ENCODE results near the gene CLPSL1. TPM values are rescaled to one million over a fixed set of nuclear protein-coding genes. Genes with fewer than 3 reads are reported as not detected.

The CLPSL1 gene
- total and polyA plus RNA-seq, 2 of the 4 experiments (the other 2 are of a cell fraction): not detected

DNA sequence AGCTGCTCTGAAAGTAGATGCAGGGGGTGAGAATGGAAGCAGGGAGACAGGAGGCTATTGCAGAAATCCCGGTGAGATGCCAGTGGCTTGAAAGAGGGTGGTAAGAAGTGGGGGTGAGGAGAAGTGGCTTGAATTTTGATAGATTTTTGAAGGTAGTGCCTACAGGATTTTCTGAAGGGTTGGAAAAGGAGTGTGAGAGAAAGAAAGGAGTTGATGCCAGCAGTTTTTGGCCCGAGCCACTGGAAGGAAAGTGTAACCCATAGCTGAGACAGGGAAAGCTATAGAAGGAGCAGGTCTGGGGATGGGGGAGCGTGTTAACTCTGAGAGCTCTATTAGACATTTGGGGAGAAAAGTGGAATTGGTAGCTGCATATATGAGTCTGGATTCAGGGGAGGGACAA lies 34.3 kb upstream of the CLPSL1 start:
- Histone ChIP-seq H3K4me3 (ENCODE audit: insufficient read depth, low read depth, low read length) (no peak overlapping the region), H2AK5ac (ENCODE audit: low read depth, low read length) (no peak overlapping the region), H3K27me3 (ENCODE audit: control insufficient read depth, insufficient read depth, low read length) (peaks cover 36% of the 10 kb centered on the region), H3K4me1 (ENCODE audit: control insufficient read depth, insufficient read depth, low read length) (no peaks in the 10 kb centered on the region), H3K14ac (replicated peaks; ENCODE audit: low read depth, low read length) (no peak overlapping the region), H3K4me2 (ENCODE audit: low read depth, low read length) (no peak overlapping the region), H3K23ac (ENCODE audit: low read depth, low read length) (no peak overlapping the region), H4K20me1 (ENCODE audit: insufficient read depth, low read length) (no peaks in the 10 kb centered on the region), H3K4ac (ENCODE audit: low read depth, low read length) (no peak overlapping the region), H2BK20ac (ENCODE audit: low read depth, low read length) (no peak overlapping the region), H3K9me3 (ENCODE audit: control insufficient read depth, insufficient read depth, low read length) (peaks cover 8% of the 10 kb centered on the region), H3K9me1 (ENCODE audit: insufficient read depth, low read length) (no peaks in the 10 kb centered on the region), H2AK9ac (replicated peaks; ENCODE audit: low read depth, low read length, poor library complexity) (no peak overlapping the region), H3K79me1 (ENCODE audit: low read depth in 1 of 2, low read length in 2 of 2) (no peaks in the 10 kb centered on the region), H2BK120ac (ENCODE audit: low read depth, low read length) (no peak overlapping the region), H3K36me3 (ENCODE audit: control insufficient read depth, insufficient read depth, low read length) (no peaks in the 10 kb centered on the region), H3K18ac (ENCODE audit: low read depth, low read length) (no peak overlapping the region), H3K56ac (ENCODE audit: extremely low read depth, insufficient read depth, low read length) (no peak overlapping the region), H3K9ac (ENCODE audit: low read depth, low read length) (no peak overlapping the region), H2BK15ac (ENCODE audit: low read depth, low read length) (no peak overlapping the region), H4K91ac (ENCODE audit: insufficient read depth, low read depth, low read length) (no peak overlapping the region), H2BK5ac (ENCODE audit: low read depth, low read length, poor library complexity, severe bottlenecking) (no peak overlapping the region), H2AFZ (replicated peaks; ENCODE audit: low read length, poor library complexity) (no peak overlapping the region), H4K8ac (ENCODE audit: low read depth in 2 of 2, low read length in 2 of 2) (no peak overlapping the region), H4K5ac (ENCODE audit: low read depth, low read length) (no peak overlapping the region), H3K27ac (ENCODE audit: insufficient read depth, low read length) (no peak overlapping the region)
- ATAC-seq (ENCODE audit: low read depth) (no peak), DNase-seq (no peak)
- CTCF ChIA-PET: interaction anchor here (1.0 kb wide), 1 partner anchor 11 kb away, joined by 4 read pairs; no protein-coding TSS in a partner anchor
- in situ Hi-C loops (cut with MboI; ENCODE audit: low sequenced_read_pairs): loop anchor here (25.0 kb wide), 1 partner anchor 434 kb away; no protein-coding TSS in a partner anchor
- BruUV-seq (replicated peaks): no TSS peak
- dilution Hi-C loops (cut with HindIII; ENCODE audit: low sequenced_read_pairs, unreplicated experiment): no loop called here
- TF ChIP-seq USF2 (IDR thresholded peaks at IDR 0.05; ENCODE audit: low read depth, low read length) (no peak), CEBPB (IDR thresholded peaks at IDR 0.05; ENCODE audit: low read depth, low read length) (no peak), BHLHE40 (IDR thresholded peaks at IDR 0.05; ENCODE audit: low read depth, low read length) (no peak), MXI1 (IDR thresholded peaks at IDR 0.05; ENCODE audit: borderline replicate concordance, low read depth, low read length) (no peak), FOS (IDR thresholded peaks at IDR 0.05; ENCODE audit: low read depth, low read length) (no peak), NFE2L2 (IDR thresholded peaks at IDR 0.05; ENCODE audit: low read depth, low read length) (no peak), CHD1 (IDR thresholded peaks at IDR 0.05; ENCODE audit: low read depth, low read length) (no peak), RCOR1 (IDR thresholded peaks at IDR 0.05; ENCODE audit: insufficient replicate concordance, low read length) (no peak), MAZ (IDR thresholded peaks at IDR 0.05; ENCODE audit: borderline replicate concordance, low read depth, low read length) (no peak), MAFK (IDR thresholded peaks at IDR 0.05; ENCODE audit: low read depth, low read length) (no peak), ELK1 (IDR thresholded peaks at IDR 0.05; ENCODE audit: borderline replicate concordance, low read depth, low read length) (no peak), POLR2A (IDR thresholded peaks at IDR 0.05; ENCODE audit: low read depth, low read length) (no peak)
- TF ChIP-seq, protein P1, sequence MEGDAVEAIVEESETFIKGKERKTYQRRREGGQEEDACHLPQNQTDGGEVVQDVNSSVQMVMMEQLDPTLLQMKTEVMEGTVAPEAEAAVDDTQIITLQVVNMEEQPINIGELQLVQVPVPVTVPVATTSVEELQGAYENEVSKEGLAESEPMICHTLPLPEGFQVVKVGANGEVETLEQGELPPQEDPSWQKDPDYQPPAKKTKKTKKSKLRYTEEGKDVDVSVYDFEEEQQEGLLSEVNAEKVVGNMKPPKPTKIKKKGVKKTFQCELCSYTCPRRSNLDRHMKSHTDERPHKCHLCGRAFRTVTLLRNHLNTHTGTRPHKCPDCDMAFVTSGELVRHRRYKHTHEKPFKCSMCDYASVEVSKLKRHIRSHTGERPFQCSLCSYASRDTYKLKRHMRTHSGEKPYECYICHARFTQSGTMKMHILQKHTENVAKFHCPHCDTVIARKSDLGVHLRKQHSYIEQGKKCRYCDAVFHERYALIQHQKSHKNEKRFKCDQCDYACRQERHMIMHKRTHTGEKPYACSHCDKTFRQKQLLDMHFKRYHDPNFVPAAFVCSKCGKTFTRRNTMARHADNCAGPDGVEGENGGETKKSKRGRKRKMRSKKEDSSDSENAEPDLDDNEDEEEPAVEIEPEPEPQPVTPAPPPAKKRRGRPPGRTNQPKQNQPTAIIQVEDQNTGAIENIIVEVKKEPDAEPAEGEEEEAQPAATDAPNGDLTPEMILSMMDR (conservative IDR thresholded peaks at IDR 0.05; ENCODE audit: low read depth, low read length): no peak
- WGBS, 2 experiments (ENCODE audit: extremely low coverage in 2 of 2, insufficient read length in 1 of 2): 51% methylated on average over 3 of the region's 3 CpGs; no CpG with 5 or more reads in 1 of the 2 experiments
- intact Hi-C loops (cut with micrococcal nuclease): no loop called here
- POLR2A ChIA-PET (ENCODE audit: unreplicated experiment): no interaction called here
